ENCODE data around the gene DNA2. TPM values are rescaled to one million over a fixed set of nuclear protein-coding genes. Genes with fewer than 3 reads are reported as not detected.
"Not testable (repeated sequence)": the region's sequence is repeated elsewhere in the genome, so short reads cannot be mapped to it uniquely, and the experiment has no call there.

The DNA2 gene
- total RNA-seq, 1 experiment from 2014 or later, result 43.4 TPM

DNA sequence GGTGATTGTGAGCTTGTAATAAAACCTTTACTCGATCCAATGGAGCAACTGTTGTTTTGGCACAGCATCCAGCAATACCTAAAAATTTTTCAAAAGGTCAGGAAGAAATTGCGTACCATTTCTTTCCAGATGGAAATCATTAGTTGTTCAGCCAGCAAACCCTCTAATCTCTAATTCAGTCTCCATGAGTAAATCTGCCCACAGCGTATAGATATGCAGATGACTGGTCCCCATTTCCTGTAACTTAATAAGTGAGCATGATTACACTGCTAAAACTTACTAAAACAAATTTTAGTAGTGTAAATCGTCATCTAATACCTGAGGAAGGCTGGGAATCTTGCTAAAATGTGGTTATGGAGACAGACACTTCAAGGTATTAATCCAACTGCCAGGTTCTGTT is 45.0 kb upstream of the DNA2 start:
- Histone ChIP-seq H3K4me2 (ENCODE audit: insufficient read depth, insufficient read length, low read length) (no peak overlapping the region), H4K5ac (ENCODE audit: insufficient read length, low read depth, low read length) (no peak overlapping the region), H3K9ac (ENCODE audit: extremely low read depth, insufficient read length, low read length) (no peak overlapping the region), H2AFZ (ENCODE audit: low read length) (no peak overlapping the region), H3K79me1 (ENCODE audit: insufficient read depth, low read depth, low read length, poor library complexity, severe bottlenecking) (no peaks in the 10 kb centered on the region), H2BK20ac (ENCODE audit: low read depth, low read length, poor library complexity, severe bottlenecking) (no peak overlapping the region), H3K14ac (ENCODE audit: insufficient read depth, low read length) (no peak overlapping the region), H3K18ac (ENCODE audit: insufficient read length, low read depth, low read length) (no peak overlapping the region), H3K23me2 (ENCODE audit: insufficient read length, low read depth, low read length, poor library complexity, severe bottlenecking) (no peaks in the 10 kb centered on the region), H3K4ac (ENCODE audit: low read depth, low read length) (no peak overlapping the region), H3K27ac (ENCODE audit: insufficient read length, low read depth, low read length) (no peak overlapping the region), H2AK5ac (ENCODE audit: insufficient read length, low read length) (no peak overlapping the region), H3T11ph (ENCODE audit: low read length) (no peak overlapping the region), H2BK5ac (ENCODE audit: insufficient read length, low read length) (no peak overlapping the region), H3K23ac (ENCODE audit: insufficient read length, low read depth, low read length) (no peak overlapping the region), H2BK120ac (ENCODE audit: low read depth, low read length, poor library complexity, severe bottlenecking) (no peak overlapping the region), H4K20me1 (ENCODE audit: control insufficient read depth, insufficient read depth, insufficient read length) (no peaks in the 10 kb centered on the region), H4K8ac (replicated peaks; ENCODE audit: insufficient read length, low read depth, low read length) (no peak overlapping the region), H2BK15ac (ENCODE audit: low read depth, low read length) (no peak overlapping the region), H2BK12ac (ENCODE audit: insufficient read length, low read depth, low read length) (no peak overlapping the region), H3K79me2 (ENCODE audit: insufficient read depth, low read length) (no peaks in the 10 kb centered on the region), H4K91ac (ENCODE audit: insufficient read length, low read depth, low read length) (no peak overlapping the region), H3K4me1 (ENCODE audit: insufficient read depth, low read length) (no peaks in the 10 kb centered on the region), H3K27me3 (ENCODE audit: insufficient read depth, low read length) (no peaks in the 10 kb centered on the region), H3K9me3 (ENCODE audit: control insufficient read depth, low read depth, low read length) (no peaks in the 10 kb centered on the region), H3K56ac (ENCODE audit: insufficient read length, low read depth, low read length) (no peak overlapping the region)
- Mint-ChIP-seq H3K4me3 (no peak overlapping the region), H3K4me1 (peaks cover 0 to 4% of the 10 kb centered on the region in 2 experiments; a peak in 1 of 4 replicates), H3K9me3 (no peaks in the 10 kb centered on the region), H3K27ac (peak overlapping the region in 2 of 3 experiments; percentile 35 to 51; a peak in 2 of 7 replicates), H3K36me3 (ENCODE audit: insufficient read depth in 1 of 3, low read depth in 3 of 3) (peaks cover 0 to 8% (median 0%) of the 10 kb centered on the region in 3 experiments; a peak in 1 of 7 replicates), H3K27me3 (ENCODE audit: low read depth) (no peaks in the 10 kb centered on the region)
- WGBS (ENCODE audit: extremely low coverage, insufficient read length, low lambda C conversion rate), result no CpG with 5 or more reads among the region's 4 CpGs
- TF ChIP-seq, protein P1, sequence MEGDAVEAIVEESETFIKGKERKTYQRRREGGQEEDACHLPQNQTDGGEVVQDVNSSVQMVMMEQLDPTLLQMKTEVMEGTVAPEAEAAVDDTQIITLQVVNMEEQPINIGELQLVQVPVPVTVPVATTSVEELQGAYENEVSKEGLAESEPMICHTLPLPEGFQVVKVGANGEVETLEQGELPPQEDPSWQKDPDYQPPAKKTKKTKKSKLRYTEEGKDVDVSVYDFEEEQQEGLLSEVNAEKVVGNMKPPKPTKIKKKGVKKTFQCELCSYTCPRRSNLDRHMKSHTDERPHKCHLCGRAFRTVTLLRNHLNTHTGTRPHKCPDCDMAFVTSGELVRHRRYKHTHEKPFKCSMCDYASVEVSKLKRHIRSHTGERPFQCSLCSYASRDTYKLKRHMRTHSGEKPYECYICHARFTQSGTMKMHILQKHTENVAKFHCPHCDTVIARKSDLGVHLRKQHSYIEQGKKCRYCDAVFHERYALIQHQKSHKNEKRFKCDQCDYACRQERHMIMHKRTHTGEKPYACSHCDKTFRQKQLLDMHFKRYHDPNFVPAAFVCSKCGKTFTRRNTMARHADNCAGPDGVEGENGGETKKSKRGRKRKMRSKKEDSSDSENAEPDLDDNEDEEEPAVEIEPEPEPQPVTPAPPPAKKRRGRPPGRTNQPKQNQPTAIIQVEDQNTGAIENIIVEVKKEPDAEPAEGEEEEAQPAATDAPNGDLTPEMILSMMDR (conservative IDR thresholded peaks at IDR 0.05), result no peak
- DNase-seq, result no peak

DNA sequence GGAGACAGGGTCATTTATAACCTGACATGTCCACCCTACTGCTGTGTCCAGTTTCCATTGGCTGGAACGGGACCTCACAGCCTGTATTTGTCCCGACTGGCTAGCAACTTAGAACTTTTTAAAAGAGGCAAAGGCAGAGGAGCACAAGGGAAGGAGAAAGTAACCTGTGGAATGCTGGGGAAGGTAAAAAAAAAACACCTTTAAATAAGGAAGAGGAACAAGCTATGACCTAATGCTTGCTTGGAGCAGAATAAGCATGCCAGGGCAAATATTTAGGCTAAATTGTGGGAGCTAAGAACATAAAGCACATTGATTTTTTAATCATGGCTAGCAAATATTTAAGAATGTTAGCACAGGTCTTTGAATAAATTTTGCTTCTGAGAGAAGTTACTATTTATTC is 44.4 kb upstream of the DNA2 start:
- not testable (repeated sequence) for H3K56ac ChIP-seq (ENCODE audit: insufficient read length, low read depth, low read length); H4K20me1 ChIP-seq (ENCODE audit: control insufficient read depth, insufficient read depth, insufficient read length); H2BK5ac ChIP-seq (ENCODE audit: insufficient read length, low read length); H2BK15ac ChIP-seq (ENCODE audit: low read depth, low read length); H3K18ac ChIP-seq (ENCODE audit: insufficient read length, low read depth, low read length); H3T11ph ChIP-seq (ENCODE audit: low read length); H4K5ac ChIP-seq (ENCODE audit: insufficient read length, low read depth, low read length); H3K9ac ChIP-seq (ENCODE audit: extremely low read depth, insufficient read length, low read length); H3K36me3 Mint-ChIP-seq (ENCODE audit: insufficient read depth in 1 of 3, low read depth in 3 of 3); H2BK12ac ChIP-seq (ENCODE audit: insufficient read length, low read depth, low read length); H3K4me1 ChIP-seq (ENCODE audit: insufficient read depth, low read length); H3K27me3 Mint-ChIP-seq (ENCODE audit: low read depth); H2AK5ac ChIP-seq (ENCODE audit: insufficient read length, low read length); H3K4me1 Mint-ChIP-seq; H3K4me2 ChIP-seq (ENCODE audit: insufficient read depth, insufficient read length, low read length); H2BK120ac ChIP-seq (ENCODE audit: low read depth, low read length, poor library complexity, severe bottlenecking); H3K27me3 ChIP-seq (ENCODE audit: insufficient read depth, low read length); H2BK20ac ChIP-seq (ENCODE audit: low read depth, low read length, poor library complexity, severe bottlenecking); H3K9me3 Mint-ChIP-seq; H3K79me1 ChIP-seq (ENCODE audit: insufficient read depth, low read depth, low read length, poor library complexity, severe bottlenecking); H3K9me3 ChIP-seq (ENCODE audit: control insufficient read depth, low read depth, low read length); DNase-seq; H3K23ac ChIP-seq (ENCODE audit: insufficient read length, low read depth, low read length); H3K14ac ChIP-seq (ENCODE audit: insufficient read depth, low read length); H4K8ac ChIP-seq (replicated peaks; ENCODE audit: insufficient read length, low read depth, low read length); H4K91ac ChIP-seq (ENCODE audit: insufficient read length, low read depth, low read length); H3K79me2 ChIP-seq (ENCODE audit: insufficient read depth, low read length); H3K4ac ChIP-seq (ENCODE audit: low read depth, low read length); H2AFZ ChIP-seq (ENCODE audit: low read length); H3K23me2 ChIP-seq (ENCODE audit: insufficient read length, low read depth, low read length, poor library complexity, severe bottlenecking); H3K27ac ChIP-seq (ENCODE audit: insufficient read length, low read depth, low read length); H3K4me3 Mint-ChIP-seq
- no CpG with 5 or more reads among the region's 2 CpGs for WGBS (ENCODE audit: extremely low coverage, insufficient read length, low lambda C conversion rate)
- peak overlapping the region in 2 of 3 experiments; percentile 6 to 74; a peak in 3 of 7 replicates for H3K27ac Mint-ChIP-seq

Data from H9 (cell line).